Fibroblast of the conjunctiva (primary cell): ENCODE data around the gene ADAMTS2.
"Not testable (repeated sequence)": the region's sequence is repeated elsewhere in the genome, so short reads cannot be mapped to it uniquely, and the experiment has no call there.

Experiments
- DNase-seq: peaks from one replicate; pipeline ENCODE4 v3.0.0-alpha.2; 2010; ENCODE audit warnings: low read depth

The ADAMTS2 gene

DNA sequence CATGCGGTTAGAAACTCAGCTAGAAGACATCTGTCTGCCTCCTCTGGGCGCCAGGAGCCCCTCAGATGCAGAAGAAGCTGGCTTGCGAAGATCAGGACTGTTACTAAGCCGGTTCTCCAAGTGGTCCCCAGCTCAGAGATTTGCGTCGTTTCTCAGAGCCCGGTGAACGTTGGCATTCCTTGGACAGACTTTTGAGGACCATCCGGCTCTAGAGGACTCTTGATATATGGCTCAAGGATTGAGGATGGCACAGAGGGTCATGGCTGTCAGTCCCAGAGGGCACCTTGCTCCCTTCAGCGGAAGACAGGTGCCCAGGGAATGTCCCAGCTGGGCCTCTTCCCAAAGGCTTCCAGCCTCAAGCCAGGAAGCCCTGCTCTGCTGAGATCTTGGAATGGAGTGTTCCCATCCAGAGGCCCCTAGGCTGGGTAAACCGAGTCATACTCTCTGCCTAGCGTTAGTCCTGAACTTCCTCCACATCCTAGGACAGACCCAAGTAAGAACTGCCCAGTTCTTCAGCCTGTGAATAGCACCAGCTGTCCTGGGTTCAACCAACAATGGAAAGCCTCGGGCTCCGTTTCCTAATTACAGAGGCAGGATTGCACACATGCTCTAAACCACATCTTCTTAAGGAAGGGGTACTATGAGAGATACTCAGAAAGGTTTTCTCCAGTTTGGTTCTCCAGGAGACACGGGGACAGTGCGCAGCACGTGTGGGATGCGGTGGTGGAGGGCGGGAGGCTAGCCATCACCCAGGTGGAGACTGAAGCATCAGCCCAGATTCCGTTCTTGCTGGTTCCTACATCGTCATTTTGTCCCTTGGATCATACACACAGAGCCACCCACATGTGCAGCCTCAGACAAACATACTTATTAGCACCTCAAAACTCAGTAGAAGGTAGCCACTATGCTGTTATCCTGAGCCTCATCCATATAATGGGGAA lies 233.7 kb downstream of the ADAMTS2 start:
- DNase-seq: no peak

DNA sequence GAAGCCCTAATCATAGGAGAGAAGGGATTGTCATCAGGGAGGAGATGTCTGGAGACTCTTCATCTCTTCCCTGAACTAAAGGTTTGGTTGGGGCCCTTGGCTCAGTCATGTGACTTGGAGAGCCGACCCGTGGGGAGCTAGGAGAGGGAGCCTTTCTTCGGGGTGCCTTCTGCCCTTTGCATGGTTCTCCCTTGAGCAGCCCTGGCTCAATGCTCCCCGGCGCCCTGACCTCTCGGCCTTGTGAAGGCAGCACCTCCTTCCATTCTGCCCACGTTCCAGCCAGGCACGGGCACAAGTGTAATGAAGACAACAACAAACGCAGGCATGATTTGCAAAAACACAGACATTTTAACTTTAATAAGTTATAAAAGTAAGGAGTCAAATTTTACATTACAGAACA lies 234.7 kb downstream of the ADAMTS2 start:
- no peak for DNase-seq

DNA sequence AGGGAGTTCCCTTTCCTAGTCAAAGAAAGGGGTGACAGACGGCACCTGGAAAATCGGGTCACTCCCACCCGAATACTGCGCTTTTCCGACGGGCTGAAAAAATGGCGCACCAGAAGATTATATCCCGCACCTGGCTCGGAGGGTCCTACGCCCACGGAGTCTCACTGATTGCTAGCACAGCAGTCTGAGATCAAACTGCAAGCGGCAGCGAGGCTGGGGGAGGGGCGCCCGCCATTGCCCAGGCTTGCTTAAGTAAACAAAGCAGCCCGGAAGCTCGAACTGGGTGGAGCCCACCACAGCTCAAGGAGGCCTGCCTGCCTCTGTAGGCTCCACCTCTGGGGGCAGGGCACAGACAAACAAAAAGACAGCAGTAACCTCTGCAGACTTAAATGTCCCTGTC lies 244.0 kb downstream of the ADAMTS2 start:
- not testable (repeated sequence) for DNase-seq

DNA sequence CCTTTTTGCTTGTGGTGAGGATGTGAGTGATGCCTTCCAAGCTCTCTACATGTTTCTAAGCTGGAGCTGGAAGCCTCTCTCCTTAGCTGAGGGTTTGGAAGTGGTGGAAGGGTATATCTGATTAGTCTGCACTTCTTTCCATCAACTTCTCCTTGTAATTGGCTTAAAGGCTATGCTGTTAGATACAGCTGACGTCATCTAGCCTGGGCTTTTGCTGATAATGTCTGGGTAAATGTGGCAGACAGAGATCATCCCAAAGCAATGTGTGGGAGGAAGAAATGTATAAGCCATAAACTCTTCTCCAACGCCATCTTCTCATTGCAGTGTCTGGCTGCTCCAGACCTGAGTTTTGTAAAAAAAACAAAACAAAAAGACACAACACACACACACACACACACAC lies 255.8 kb downstream of the ADAMTS2 start:
- DNase-seq: no peak

DNA sequence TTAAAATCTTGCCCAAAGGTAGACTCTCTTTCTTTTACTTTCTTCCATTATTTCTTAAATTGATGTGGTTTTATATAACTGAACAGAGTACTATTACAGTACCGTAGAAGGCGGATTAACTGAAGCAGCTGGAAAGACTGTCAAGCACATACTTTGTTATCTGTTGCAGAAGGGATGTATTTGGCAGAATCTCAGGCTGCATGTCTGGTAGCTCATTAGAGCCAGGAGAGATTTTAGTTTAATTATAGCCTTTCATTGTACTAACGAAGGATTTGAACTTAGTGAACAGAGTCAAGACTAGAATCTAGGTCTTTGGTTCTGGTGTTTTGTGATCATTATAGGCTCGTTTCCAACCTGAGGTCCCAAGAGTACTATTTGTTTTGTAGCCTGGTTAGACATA lies 264.5 kb downstream of the ADAMTS2 start:
- no peak for DNase-seq

DNA sequence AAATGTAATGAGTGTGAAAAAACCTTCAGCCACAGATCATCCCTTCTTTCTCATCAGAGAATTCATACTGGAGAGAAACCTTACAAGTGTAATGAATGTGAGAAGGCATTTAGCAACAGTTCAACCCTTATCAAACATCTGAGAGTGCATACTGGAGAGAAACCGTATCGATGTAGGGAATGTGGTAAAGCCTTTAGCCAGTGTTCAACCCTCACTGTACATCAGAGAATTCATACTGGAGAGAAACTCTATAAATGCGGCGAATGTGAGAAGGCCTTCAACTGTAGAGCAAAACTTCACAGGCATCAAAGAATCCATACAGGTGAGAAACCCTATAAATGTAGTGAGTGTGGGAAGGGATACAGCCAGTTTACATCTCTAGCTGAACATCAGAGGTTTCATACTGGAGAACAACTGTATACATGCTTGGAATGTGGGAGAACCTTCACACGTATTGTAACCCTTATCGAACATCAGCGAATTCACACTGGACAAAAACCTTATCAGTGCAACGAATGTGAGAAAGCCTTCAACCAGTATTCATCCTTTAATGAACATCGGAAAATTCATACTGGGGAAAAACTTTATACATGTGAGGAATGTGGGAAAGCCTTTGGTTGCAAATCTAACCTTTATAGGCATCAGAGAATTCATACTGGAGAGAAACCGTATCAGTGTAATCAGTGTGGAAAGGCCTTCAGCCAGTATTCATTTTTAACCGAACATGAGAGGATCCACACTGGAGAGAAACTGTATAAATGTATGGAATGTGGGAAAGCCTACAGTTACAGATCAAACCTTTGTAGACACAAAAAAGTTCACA lies 265.9 kb downstream of the ADAMTS2 start:
- no peak for DNase-seq

DNA sequence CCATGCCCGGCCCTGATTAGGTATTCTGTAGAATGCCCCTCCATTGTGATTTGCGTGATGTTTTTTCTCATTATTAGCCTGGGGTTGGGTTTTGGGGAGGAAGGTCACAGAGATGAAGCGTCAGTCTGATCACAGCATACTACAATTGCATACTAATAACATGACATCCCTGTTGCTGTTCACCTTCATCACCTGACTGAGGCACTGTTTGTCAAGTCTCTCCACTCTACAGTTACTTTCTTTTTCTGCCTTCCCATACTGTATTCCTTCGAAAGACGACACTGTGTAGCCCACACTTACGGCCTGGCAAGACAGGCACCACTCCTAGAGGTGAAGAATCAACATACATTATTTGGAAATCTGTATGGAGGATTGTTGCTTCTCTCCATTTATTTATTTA lies 279.6 kb downstream of the ADAMTS2 start:
- no peak for DNase-seq

DNA sequence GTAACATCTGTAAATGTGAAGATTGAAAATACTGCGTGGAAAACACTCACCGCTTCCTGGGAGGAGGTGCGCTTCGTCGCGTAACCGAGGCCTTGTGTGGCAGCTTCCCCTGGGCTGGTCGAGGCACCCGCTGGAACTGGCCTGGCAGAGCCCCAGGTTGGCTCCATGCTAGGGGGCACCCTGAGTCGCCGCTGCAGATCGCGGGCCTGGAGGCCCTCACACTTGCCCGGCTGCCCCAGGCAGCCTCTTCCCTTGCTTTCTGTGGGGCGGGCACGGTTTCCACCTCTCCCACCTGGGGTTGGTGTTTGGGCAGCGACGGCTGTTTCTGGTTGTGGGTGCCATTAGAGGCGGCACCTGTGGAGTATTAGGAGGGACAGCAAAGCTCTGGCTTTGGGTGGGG lies 284.2 kb downstream of the ADAMTS2 start:
- no peak for DNase-seq
